Measurements from ENCODE around the gene PROCA1.

- TF ChIP-seq CTCF (IDR thresholded peaks at IDR 0.05; ENCODE audit: insufficient read depth, low read length, poor library complexity, severe bottlenecking) (no peak), EZH2phosphoT487 (conservative IDR thresholded peaks at IDR 0.05; ENCODE audit: low read length) (no peak)
Observed at GRCh38 chr17:28693869-28694268, 17.8 kb downstream of the PROCA1 start.

Measured in SU-DHL-6 (cell line).